Activated naive CD4-positive, alpha-beta T cell treated with anti-CD3 and anti-CD28 coated beads for 36 hours (primary cell): ENCODE data around the gene APLN. TPM values are rescaled to one million over a fixed set of nuclear protein-coding genes. Genes with fewer than 3 reads are reported as not detected.

Experiments
- CTCF ChIA-PET: fragments of 350-600 bp; sonication (Branson Sonifier 250); formaldehyde crosslinking; loops from one replicate; lab custom pipeline; 2021; ENCODE audit warnings: antibody characterized with exemption; lab: Charles Lee
- DNase-seq: peaks from one replicate; pipeline ENCODE4 v3.0.0-alpha.2; 2020
- H3K27ac Mint-ChIP-seq: one replicate; pipeline ENCODE4 v1.8.0; 2021; ENCODE audit warnings: mild to moderate bottlenecking, mixed read lengths
- H3K27me3 Mint-ChIP-seq: one replicate; pipeline ENCODE4 v1.8.0; 2021; ENCODE audit warnings: low read depth, mixed read lengths
- H3K36me3 Mint-ChIP-seq: one replicate; pipeline ENCODE4 v1.8.0; 2021; ENCODE audit warnings: low read depth, mixed read lengths
- H3K4me1 Mint-ChIP-seq: one replicate; pipeline ENCODE4 v1.8.0; 2021; ENCODE audit warnings: low read depth, mixed read lengths
- H3K4me3 Mint-ChIP-seq: one replicate; pipeline ENCODE4 v1.8.0; 2021; ENCODE audit warnings: mild to moderate bottlenecking, moderate library complexity, mixed read lengths
- H3K9me3 Mint-ChIP-seq: one replicate; pipeline ENCODE4 v1.8.0; 2021; ENCODE audit warnings: mixed read lengths
- intact Hi-C: fragments of 100-400 bp; cut with micrococcal nuclease; formaldehyde crosslinking; loops from one replicate; pipeline ENCODE4 v1.15.1; 2023
- total RNA-seq, 2 experiments: library from RNA; stranded (reverse); gene quantifications; one replicate each; pipeline ENCODE4 v1.2.3, GENCODE V29; 2021

Gene APLN
- total RNA-seq, 2 experiments from 2014 or later = 0.15 to 0.36 TPM

GRCh38 chrX:129658429-129658828 lies 3.7 kb upstream of the APLN start:
- H3K9me3 Mint-ChIP-seq = no peaks in the 10 kb centered on the region
- H3K4me1 Mint-ChIP-seq = peaks cover 6% of the 10 kb centered on the region
- no peak overlapping the region for H3K4me3 Mint-ChIP-seq
- CTCF ChIA-PET = no interaction called here
- no peaks in the 10 kb centered on the region for H3K36me3 Mint-ChIP-seq
- no peak overlapping the region for H3K27ac Mint-ChIP-seq
- intact Hi-C loops = no loop called here
- no peak for DNase-seq
- H3K27me3 Mint-ChIP-seq = peaks cover 9% of the 10 kb centered on the region

GRCh38 chrX:129655547-129656249 lies 942 bp upstream of the APLN start:
- intact Hi-C loops = loop anchor here (1.0 kb wide), 2 partner anchors 72 to 168 kb away; no protein-coding TSS in a partner anchor
- DNase-seq = peak; percentile 11
- Mint-ChIP-seq H3K36me3 (no peaks in the 10 kb centered on the region), H3K27me3 (peaks cover 11% of the 10 kb centered on the region), H3K9me3 (no peaks in the 10 kb centered on the region), H3K4me3 (peak overlapping the region; percentile 36), H3K27ac (no peak overlapping the region), H3K4me1 (peaks cover 6% of the 10 kb centered on the region)
- CTCF ChIA-PET = interaction anchor here (1.0 to 1.8 kb wide), 5 partner anchors 15 to 126 kb away, joined by 3 to 7 read pairs (median 6); no protein-coding TSS in a partner anchor

GRCh38 chrX:129653971-129654651 lies 645 bp downstream of the APLN start:
- Mint-ChIP-seq H3K4me3 (peak overlapping the region; percentile 61), H3K4me1 (peaks cover 6% of the 10 kb centered on the region), H3K27me3 (peaks cover 11% of the 10 kb centered on the region), H3K27ac (no peak overlapping the region), H3K9me3 (no peaks in the 10 kb centered on the region), H3K36me3 (no peaks in the 10 kb centered on the region)
- CTCF ChIA-PET = interaction anchor here (0.8 to 2.8 kb wide), 6 partner anchors 14 to 407 kb away, joined by 3 to 8 read pairs (median 6); no protein-coding TSS in a partner anchor
- no peak for DNase-seq
- intact Hi-C loops = loop anchor here (1.0 to 5.0 kb wide), 2 partner anchors 47 to 100 kb away; no protein-coding TSS in a partner anchor

GRCh38 chrX:129653181-129653970 lies 1.4 kb downstream of the APLN start:
- intact Hi-C loops = loop anchor here (5.0 kb wide), 1 partner anchor 46 kb away; no protein-coding TSS in a partner anchor
- peak overlapping the region; percentile 61 for H3K4me3 Mint-ChIP-seq
- no peak for DNase-seq
- CTCF ChIA-PET = interaction anchor here (0.8 to 2.8 kb wide), 4 partner anchors 13 to 106 kb away, joined by 3 to 8 read pairs (median 3); no protein-coding TSS in a partner anchor
- peaks cover 11% of the 10 kb centered on the region for H3K27me3 Mint-ChIP-seq
- H3K9me3 Mint-ChIP-seq = no peaks in the 10 kb centered on the region
- peaks cover 6% of the 10 kb centered on the region for H3K4me1 Mint-ChIP-seq
- H3K36me3 Mint-ChIP-seq = no peaks in the 10 kb centered on the region
- no peak overlapping the region for H3K27ac Mint-ChIP-seq

GRCh38 chrX:129652565-129653169 lies 2.1 kb downstream of the APLN start:
- Mint-ChIP-seq H3K27me3 (peaks cover 11% of the 10 kb centered on the region), H3K27ac (no peak overlapping the region), H3K4me1 (peaks cover 6% of the 10 kb centered on the region), H3K9me3 (no peaks in the 10 kb centered on the region), H3K36me3 (no peaks in the 10 kb centered on the region), H3K4me3 (peak overlapping the region; percentile 27)
- intact Hi-C loops = loop anchor here (5.0 kb wide), 1 partner anchor 45 kb away; no protein-coding TSS in a partner anchor
- CTCF ChIA-PET = interaction anchor here (1.0 to 2.8 kb wide), 2 partner anchors 12 to 17 kb away, joined by 3 to 8 read pairs; no protein-coding TSS in a partner anchor
- no peak for DNase-seq

GRCh38 chrX:129651756-129652564 lies 2.8 kb downstream of the APLN start:
- Mint-ChIP-seq H3K9me3 (no peaks in the 10 kb centered on the region), H3K27ac (no peak overlapping the region), H3K4me3 (no peak overlapping the region), H3K4me1 (peaks cover 6% of the 10 kb centered on the region), H3K27me3 (peaks cover 11% of the 10 kb centered on the region), H3K36me3 (no peaks in the 10 kb centered on the region)
- intact Hi-C loops = loop anchor here (5.0 kb wide), 1 partner anchor 45 kb away; no protein-coding TSS in a partner anchor
- CTCF ChIA-PET = interaction anchor here (0.7 to 1.2 kb wide), 2 partner anchors 14 to 16 kb away, joined by 3 to 4 read pairs; no protein-coding TSS in a partner anchor
- no peak for DNase-seq

- DNase-seq = no peak
- Mint-ChIP-seq H3K27ac (no peak overlapping the region), H3K27me3 (peaks cover 11% of the 10 kb centered on the region), H3K9me3 (no peaks in the 10 kb centered on the region), H3K4me1 (peaks cover 6% of the 10 kb centered on the region), H3K36me3 (no peaks in the 10 kb centered on the region), H3K4me3 (no peak overlapping the region)
- CTCF ChIA-PET = interaction anchor here (0.7 to 1.2 kb wide), 3 partner anchors 13 to 173 kb away, joined by 3 to 4 read pairs (median 3); no protein-coding TSS in a partner anchor
- intact Hi-C loops = loop anchor here (5.0 kb wide), 1 partner anchor 44 kb away; no protein-coding TSS in a partner anchor
Measured at GRCh38 chrX:129650821-129651510, 3.8 kb downstream of the APLN start.

- H3K4me3 Mint-ChIP-seq = no peak overlapping the region
- intact Hi-C loops = loop anchor here (5.0 kb wide), 1 partner anchor 43 kb away; no protein-coding TSS in a partner anchor
Measured at GRCh38 chrX:129650183-129650689, 4.5 kb downstream of the APLN start.

GRCh38 chrX:129649268-129650182 lies 5.2 kb downstream of the APLN start:
- Mint-ChIP-seq H3K27me3 (peaks cover 5% of the 10 kb centered on the region), H3K4me3 (no peak overlapping the region), H3K36me3 (no peaks in the 10 kb centered on the region), H3K27ac (no peak overlapping the region), H3K4me1 (no peaks in the 10 kb centered on the region), H3K9me3 (no peaks in the 10 kb centered on the region)
- intact Hi-C loops = loop anchor here (5.0 kb wide), 1 partner anchor 42 kb away; no protein-coding TSS in a partner anchor
- DNase-seq = no peak
- CTCF ChIA-PET = interaction anchor here (1.1 kb wide), 1 partner anchor 174 kb away, joined by 3 read pairs; no protein-coding TSS in a partner anchor

More at GRCh38 chrX:129650183-129650689, 4.5 kb downstream of the APLN start:
- no peak for DNase-seq
- CTCF ChIA-PET = interaction anchor here (1.1 kb wide), 1 partner anchor 174 kb away, joined by 3 read pairs; no protein-coding TSS in a partner anchor
- H3K4me1 Mint-ChIP-seq = peaks cover under 1% of the 10 kb centered on the region
- H3K9me3 Mint-ChIP-seq = no peaks in the 10 kb centered on the region
- no peak overlapping the region for H3K27ac Mint-ChIP-seq
- peaks cover 5% of the 10 kb centered on the region for H3K27me3 Mint-ChIP-seq
- H3K36me3 Mint-ChIP-seq = no peaks in the 10 kb centered on the region
